Measurements from ENCODE around the gene NID1. TPM values are rescaled to one million over a fixed set of nuclear protein-coding genes. Genes with fewer than 3 reads are reported as not detected.
"Not testable (repeated sequence)": the region's sequence is repeated elsewhere in the genome, so short reads cannot be mapped to it uniquely, and the experiment has no call there.

Gene NID1
- total RNA-seq, 1 donor from 2014 or later, result 238 TPM

DNA sequence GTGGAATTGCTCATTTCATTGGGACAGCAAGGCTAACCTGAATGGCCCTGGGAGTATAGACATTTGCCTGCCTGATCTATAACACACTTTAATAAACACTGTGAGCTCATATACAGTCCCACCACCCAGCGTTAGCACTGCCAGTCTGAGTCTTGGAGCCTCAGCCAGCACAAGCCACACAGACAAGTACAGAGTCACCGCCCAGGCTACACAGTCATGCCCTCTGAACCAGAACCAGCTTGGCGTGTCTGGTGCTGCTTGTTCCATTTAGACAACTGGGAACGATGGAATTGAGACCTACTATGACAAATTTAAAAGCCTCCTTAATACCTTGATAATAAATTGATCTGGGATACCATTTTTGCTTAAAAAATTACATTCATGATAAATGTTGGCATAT lies 31.6 kb downstream of the NID1 start:
- DNase-seq (ENCODE audit: low spot score), result no peak

GRCh38 chr1:236030534-236030933 lies 34.4 kb downstream of the NID1 start:
- no peak for DNase-seq (ENCODE audit: low spot score)

DNA sequence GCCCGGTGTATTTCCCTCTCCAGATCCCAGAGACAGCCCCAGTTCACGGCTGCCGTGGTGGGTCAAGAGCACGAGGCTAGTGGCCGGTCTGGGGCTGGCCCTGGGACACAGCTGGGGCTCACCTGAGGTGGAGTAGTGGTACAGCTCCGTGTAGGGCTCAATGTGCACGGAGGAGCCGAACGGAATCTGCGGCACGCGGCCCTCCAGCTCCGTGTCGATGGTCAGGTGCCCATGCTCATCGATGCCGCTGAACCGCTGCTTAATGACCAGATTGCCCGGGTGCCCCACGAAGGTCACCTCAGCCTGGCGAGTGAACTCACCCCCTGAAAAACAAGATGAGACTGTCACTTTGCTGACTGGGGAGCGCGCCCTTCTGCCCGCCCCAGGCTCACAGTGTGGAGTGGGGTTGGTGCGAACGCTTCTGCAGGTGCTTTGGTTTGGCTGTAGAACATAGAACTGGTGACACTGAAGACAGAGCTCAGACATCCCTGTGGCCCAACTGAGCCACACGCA lies 35.4 kb downstream of the NID1 start:
- no peak for DNase-seq (ENCODE audit: low spot score)

DNA sequence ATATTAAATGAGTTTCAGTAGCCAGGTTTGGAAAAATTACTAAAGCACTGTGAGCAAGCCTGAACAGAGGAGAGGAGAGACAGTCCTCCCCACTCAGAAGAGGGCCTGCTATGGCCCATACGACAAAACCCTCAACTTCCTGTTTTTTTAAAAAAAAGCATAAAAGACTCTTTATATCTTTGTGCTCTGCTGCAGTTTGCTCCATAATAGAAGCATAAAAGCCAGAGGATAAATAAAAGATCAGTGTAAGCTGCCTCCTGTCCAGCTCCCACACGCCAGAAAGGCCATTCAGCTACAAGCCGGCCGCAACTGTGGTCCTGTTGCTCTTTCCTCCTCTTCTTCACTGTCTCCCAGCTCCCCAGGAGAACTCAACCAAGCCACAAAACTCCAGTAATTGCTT lies 37.8 kb downstream of the NID1 start:
- DNase-seq (ENCODE audit: low spot score), result no peak

- no peak for DNase-seq (ENCODE audit: low spot score)
Observed at GRCh38 chr1:236025836-236026235, 39.1 kb downstream of the NID1 start.

- no peak for DNase-seq (ENCODE audit: low spot score)
Observed at GRCh38 chr1:236024641-236025040, 40.2 kb downstream of the NID1 start.

- DNase-seq (ENCODE audit: low spot score), result no peak
Observed at GRCh38 chr1:236023926-236024565, 40.8 kb downstream of the NID1 start.

DNA sequence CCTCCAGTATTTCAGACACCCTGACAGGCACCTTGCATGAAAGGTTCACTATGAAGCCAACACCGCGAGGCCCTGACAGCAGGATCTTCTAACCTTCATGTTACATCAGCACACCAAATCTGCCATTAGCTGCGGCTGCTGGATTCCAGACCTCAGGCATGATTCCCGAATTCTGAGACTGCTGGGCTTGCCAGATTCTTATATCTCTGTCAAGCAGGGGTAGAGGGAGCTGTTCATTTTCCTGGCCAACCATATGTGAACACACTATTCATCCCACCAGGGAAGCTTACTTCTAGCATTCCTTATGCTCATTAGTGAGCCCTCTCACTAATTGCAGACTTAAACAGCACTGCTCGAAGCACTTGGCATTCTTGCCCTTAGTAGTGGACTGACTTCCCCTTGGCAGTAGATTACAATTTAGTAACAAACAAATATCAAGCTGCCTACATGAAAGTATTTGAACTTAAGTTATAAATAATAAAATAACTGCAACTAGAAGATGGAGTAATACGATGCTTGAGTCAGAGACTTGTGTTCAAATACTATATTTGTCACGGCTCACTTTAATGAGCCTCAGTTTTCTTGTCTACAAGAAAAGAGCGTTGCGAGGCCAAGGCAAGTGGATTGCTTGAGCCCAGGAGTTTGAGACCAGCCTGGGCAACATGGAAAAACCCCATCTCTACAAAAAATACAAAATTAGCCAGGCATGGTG lies 43.3 kb downstream of the NID1 start:
- DNase-seq (ENCODE audit: low spot score), result no peak

GRCh38 chr1:236020359-236021219 lies 44.3 kb downstream of the NID1 start:
- no peak for DNase-seq (ENCODE audit: low spot score)

GRCh38 chr1:236018885-236019453 lies 45.9 kb downstream of the NID1 start:
- no peak for DNase-seq (ENCODE audit: low spot score)

DNA sequence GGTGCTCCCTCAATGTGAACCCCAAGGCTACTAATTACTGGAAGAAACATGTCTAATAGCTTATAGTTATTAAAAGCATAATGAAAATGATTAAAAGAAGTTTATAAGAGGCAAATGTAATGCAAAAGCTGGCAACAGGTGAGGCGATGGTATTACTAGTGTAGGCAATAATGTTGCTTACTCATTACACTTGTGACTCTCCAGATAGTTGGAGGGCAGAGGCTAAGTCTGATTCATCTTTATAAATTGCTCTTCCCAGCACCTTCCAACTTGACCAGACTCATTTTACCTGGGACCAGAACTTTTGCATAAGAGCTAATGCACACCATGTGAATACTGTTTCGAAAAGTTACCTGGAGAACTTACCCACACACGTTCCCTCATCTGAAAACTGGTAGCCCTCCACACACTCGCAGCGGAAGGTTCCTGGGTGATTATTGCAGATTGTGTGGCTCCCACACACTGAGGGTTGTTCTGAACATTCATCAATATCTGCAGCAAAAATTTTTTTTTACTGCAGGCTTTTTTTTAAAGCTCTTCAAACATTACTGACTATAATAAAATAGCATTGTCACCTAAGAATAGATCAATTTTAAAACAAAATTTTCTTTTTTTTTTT lies 48.0 kb downstream of the NID1 start:
- DNase-seq (ENCODE audit: low spot score), result no peak

DNA sequence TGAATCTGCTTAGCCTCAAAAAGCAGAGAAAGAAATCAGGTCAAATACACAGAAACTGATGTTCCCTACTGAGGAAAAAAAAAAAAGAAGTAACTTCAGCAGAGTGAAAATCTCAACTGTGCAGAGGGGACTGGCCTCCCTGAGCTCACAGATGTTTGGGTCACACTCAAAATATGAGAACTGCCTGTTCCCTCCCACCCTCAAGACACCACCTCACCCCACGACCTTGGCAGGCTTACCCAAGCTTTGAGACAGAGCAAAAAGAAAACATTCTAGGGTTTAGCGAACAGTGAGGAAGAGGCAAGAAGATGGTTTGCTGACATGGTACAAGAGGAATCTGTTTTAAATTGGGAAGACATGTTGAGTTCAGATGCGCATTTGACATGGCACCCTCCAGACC lies 48.8 kb downstream of the NID1 start:
- no peak for DNase-seq (ENCODE audit: low spot score)

GRCh38 chr1:236015539-236015938 lies 49.4 kb downstream of the NID1 start:
- DNase-seq (ENCODE audit: low spot score), result no peak

GRCh38 chr1:236013330-236013729 lies 51.6 kb downstream of the NID1 start:
- no peak for DNase-seq (ENCODE audit: low spot score)

GRCh38 chr1:236011641-236012040 lies 53.2 kb downstream of the NID1 start:
- no peak for DNase-seq (ENCODE audit: low spot score)

- no peak for DNase-seq (ENCODE audit: low spot score)
Observed at GRCh38 chr1:236010443-236010842, 54.4 kb downstream of the NID1 start.

GRCh38 chr1:236009857-236010256 lies 55.0 kb downstream of the NID1 start:
- DNase-seq (ENCODE audit: low spot score), result no peak

DNA sequence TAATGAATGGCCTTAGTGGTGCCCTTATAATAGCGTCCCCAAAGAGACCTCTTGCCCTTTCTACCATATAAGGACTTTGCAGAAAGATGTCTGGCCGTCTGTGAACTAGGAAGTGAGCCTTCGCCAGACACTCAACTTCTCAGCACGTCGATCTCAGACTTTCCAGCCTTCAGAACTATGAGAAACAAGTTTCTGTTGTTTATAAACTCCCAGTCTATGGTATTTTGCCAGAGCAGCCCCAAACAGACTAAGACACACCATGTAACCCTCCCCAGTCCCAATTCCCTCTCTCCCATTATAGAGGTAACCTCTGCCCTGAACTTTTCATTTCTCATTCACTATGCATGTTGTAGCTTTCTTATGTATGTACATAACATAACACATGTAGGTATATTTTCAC lies 55.7 kb downstream of the NID1 start:
- DNase-seq (ENCODE audit: low spot score), result no peak

DNA sequence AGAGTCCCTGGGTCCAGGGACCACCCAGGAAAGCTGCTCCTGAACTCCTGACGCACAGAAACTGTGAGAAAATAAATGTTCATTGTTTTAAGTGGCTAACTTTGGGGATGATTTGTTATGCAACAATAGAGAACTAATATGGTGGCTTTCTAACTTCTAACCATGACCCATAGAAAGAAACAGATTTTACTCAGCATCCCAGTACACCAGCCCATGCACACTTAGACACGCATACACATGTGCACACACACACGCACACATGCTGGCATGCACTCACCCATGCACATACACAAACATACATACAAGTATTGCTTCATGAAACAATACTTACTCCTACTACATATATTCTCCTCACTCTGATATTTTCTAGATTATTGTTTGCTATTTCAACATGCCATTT lies 57.1 kb downstream of the NID1 start:
- no peak for DNase-seq (ENCODE audit: low spot score)

GRCh38 chr1:236003058-236003457 lies 61.8 kb downstream of the NID1 start:
- DNase-seq (ENCODE audit: low spot score), result not testable (repeated sequence)

- DNase-seq (ENCODE audit: low spot score), result no peak
Observed at GRCh38 chr1:236002572-236002971, 62.3 kb downstream of the NID1 start.

Data from mesenteric fat pad (tissue), 1 donor.